ENCODE measurements around the gene PLEKHF1.

Gene PLEKHF1

GRCh38 chr19:29715701-29716581, 50.7 kb downstream of the PLEKHF1 start:
- peaks cover 4% of the 10 kb centered on the region for H3K36me3 ChIP-seq (ENCODE audit: control insufficient read depth, insufficient read depth, low read length)
- peaks cover 14% of the 10 kb centered on the region for H3K4me1 ChIP-seq (ENCODE audit: control insufficient read depth, insufficient read depth, low read length, poor library complexity, severe bottlenecking)
- peak overlapping the region; percentile 76 for H3K27ac ChIP-seq (ENCODE audit: low read depth, low read length, severe bottlenecking)
- H3K4me3 ChIP-seq (ENCODE audit: extremely low read depth, insufficient read depth, low read length, poor library complexity, severe bottlenecking), result peak overlapping the region; percentile 63
- no peaks in the 10 kb centered on the region for H3K9me3 ChIP-seq (ENCODE audit: control insufficient read depth, low read length)
- WGBS, 2 experiments (ENCODE audit: insufficient coverage in 2 of 2), result 77 to 89% methylated on average over 4 to 9 of the region's 13 CpGs

- WGBS, 2 experiments (ENCODE audit: insufficient coverage in 2 of 2), result 88 to 89% methylated on average over 12 to 14 of the region's 16 CpGs
- Histone ChIP-seq H3K4me1 (ENCODE audit: control insufficient read depth, insufficient read depth, low read length, poor library complexity, severe bottlenecking) (peaks cover 14% of the 10 kb centered on the region), H3K4me3 (ENCODE audit: extremely low read depth, insufficient read depth, low read length, poor library complexity, severe bottlenecking) (no peak overlapping the region), H3K27ac (ENCODE audit: low read depth, low read length, severe bottlenecking) (no peak overlapping the region), H3K9me3 (ENCODE audit: control insufficient read depth, low read length) (no peaks in the 10 kb centered on the region), H3K36me3 (ENCODE audit: control insufficient read depth, insufficient read depth, low read length) (peaks cover 4% of the 10 kb centered on the region)
Observed at GRCh38 chr19:29717051-29717450, 51.8 kb downstream of the PLEKHF1 start.

- H3K9me3 ChIP-seq (ENCODE audit: control insufficient read depth, low read length), result no peaks in the 10 kb centered on the region
- WGBS, 2 experiments (ENCODE audit: insufficient coverage in 2 of 2), result 51 to 58% methylated on average over 24 to 32 of the region's 39 CpGs
Observed at GRCh38 chr19:29724102-29724641, 58.9 kb downstream of the PLEKHF1 start.

GRCh38 chr19:29724746-29725145, 59.5 kb downstream of the PLEKHF1 start:
- H3K4me1 ChIP-seq (ENCODE audit: control insufficient read depth, insufficient read depth, low read length, poor library complexity, severe bottlenecking), result no peaks in the 10 kb centered on the region
- H3K9me3 ChIP-seq (ENCODE audit: control insufficient read depth, low read length), result no peaks in the 10 kb centered on the region
- no peaks in the 10 kb centered on the region for H3K36me3 ChIP-seq (ENCODE audit: control insufficient read depth, insufficient read depth, low read length)
- no peak overlapping the region for H3K27ac ChIP-seq (ENCODE audit: low read depth, low read length, severe bottlenecking)
- 69 to 97% methylated on average over 9 to 10 of the region's 14 CpGs for WGBS, 2 experiments (ENCODE audit: insufficient coverage in 2 of 2)
- no peak overlapping the region for H3K4me3 ChIP-seq (ENCODE audit: extremely low read depth, insufficient read depth, low read length, poor library complexity, severe bottlenecking)

More at GRCh38 chr19:29724102-29724641, 58.9 kb downstream of the PLEKHF1 start:
- Histone ChIP-seq H3K27ac (ENCODE audit: low read depth, low read length, severe bottlenecking) (no peak overlapping the region), H3K4me3 (ENCODE audit: extremely low read depth, insufficient read depth, low read length, poor library complexity, severe bottlenecking) (no peak overlapping the region), H3K36me3 (ENCODE audit: control insufficient read depth, insufficient read depth, low read length) (no peaks in the 10 kb centered on the region), H3K4me1 (ENCODE audit: control insufficient read depth, insufficient read depth, low read length, poor library complexity, severe bottlenecking) (no peaks in the 10 kb centered on the region)

Measured in mesodermal cell (in vitro differentiated cells).